WTC11 (cell line): ENCODE measurements around the gene MACROD2. TPM values are rescaled to one million over a fixed set of nuclear protein-coding genes. Genes with fewer than 3 reads are reported as not detected.

ENCODE experiments used
- ATAC-seq: fragments of 200-7000 bp; cut with Tn5 transposase; 2 replicates; pipeline ENCODE4 v1.10.0; 2021; ENCODE audit warnings: mild to moderate bottlenecking, moderate library complexity
- CTCF ChIA-PET: fragments of 300-600 bp; sonication (Branson Sonifier 250); formaldehyde crosslinking; loops from one replicate; lab custom pipeline; 2021; ENCODE audit warnings: antibody characterized with exemption; lab: Charles Lee
- POLR2A ChIA-PET: fragments of 350-600 bp; sonication (Branson Sonifier 250); formaldehyde crosslinking; loops from one replicate; lab custom pipeline; 2021; ENCODE audit warnings: antibody characterized with exemption; lab: Charles Lee
- DNase-seq: peaks from one replicate; pipeline ENCODE4 v3.0.0; 2021; ENCODE audit warnings: low spot score
- H3K27ac Mint-ChIP-seq: 2 replicates; pipeline ENCODE4 v1.8.0; 2021; ENCODE audit warnings: mixed read lengths
- H3K27me3 Mint-ChIP-seq: 2 replicates; pipeline ENCODE4 v1.8.0; 2021; ENCODE audit warnings: low read depth, mild to moderate bottlenecking, moderate library complexity, mixed read lengths
- H3K36me3 Mint-ChIP-seq: 2 replicates; pipeline ENCODE4 v1.8.0; 2021; ENCODE audit warnings: mixed read lengths
- H3K4me1 Mint-ChIP-seq: 2 replicates; pipeline ENCODE4 v1.8.0; 2022; ENCODE audit warnings: mixed read lengths
- H3K4me3 Mint-ChIP-seq: 2 replicates; pipeline ENCODE4 v1.8.0; 2021; ENCODE audit warnings: mild to moderate bottlenecking, moderate library complexity, mixed read lengths
- H3K9me3 Mint-ChIP-seq: 2 replicates; pipeline ENCODE4 v1.8.0; 2021; ENCODE audit warnings: mixed read lengths
- ATF2 ChIP-seq: sonication (generic); formaldehyde crosslinking; IDR thresholded peaks from 2 replicates; pipeline ENCODE4 v1.8.1; 2022; ENCODE audit warnings: low read depth, missing genetic modification reagents, borderline replicate concordance
- ATF6 ChIP-seq: sonication (generic); formaldehyde crosslinking; IDR thresholded peaks from 2 replicates; pipeline ENCODE4 v1.8.1; 2023; ENCODE audit warnings: mild to moderate bottlenecking, missing genetic modification reagents
- CREB1 ChIP-seq: sonication (generic); formaldehyde crosslinking; IDR thresholded peaks from 2 replicates; pipeline ENCODE4 v1.8.0; 2023; ENCODE audit warnings: mild to moderate bottlenecking, missing genetic modification reagents
- CREM ChIP-seq: sonication (generic); formaldehyde crosslinking; IDR thresholded peaks from 2 replicates; pipeline ENCODE4 v1.8.1; 2022; ENCODE audit warnings: mild to moderate bottlenecking, missing genetic modification reagents, moderate library complexity
- CTCF ChIP-seq: fragments of 200-600 bp; IDR thresholded peaks from 2 replicates; pipeline ENCODE4 v1.8.0; 2022; ENCODE audit warnings: antibody characterized with exemption
- E2F1 ChIP-seq: sonication (generic); formaldehyde crosslinking; IDR thresholded peaks from 2 replicates; pipeline ENCODE4 v1.8.0; 2022; ENCODE audit warnings: mild to moderate bottlenecking, missing genetic modification reagents
- E2F5 ChIP-seq: sonication (generic); formaldehyde crosslinking; IDR thresholded peaks from 2 replicates; pipeline ENCODE4 v1.8.1; 2022; ENCODE audit warnings: mild to moderate bottlenecking, moderate library complexity, missing genetic modification reagents
- ELF4 ChIP-seq: sonication (generic); formaldehyde crosslinking; IDR thresholded peaks from 2 replicates; pipeline ENCODE4 v1.8.1; 2022; ENCODE audit warnings: low read depth, mild to moderate bottlenecking, moderate library complexity, missing genetic modification reagents
- ETV6 ChIP-seq: sonication (generic); formaldehyde crosslinking; IDR thresholded peaks from 2 replicates; pipeline ENCODE4 v1.8.1; 2022; ENCODE audit warnings: mild to moderate bottlenecking, missing genetic modification reagents
- FOXJ3 ChIP-seq: sonication (generic); formaldehyde crosslinking; IDR thresholded peaks from 2 replicates; pipeline ENCODE4 v1.9.0; 2021; ENCODE audit warnings: missing genetic modification reagents, mild to moderate bottlenecking, borderline replicate concordance
- HMGA2 ChIP-seq: fragments of 250-450 bp; sonication (Bioruptor Pico); IDR thresholded peaks from 2 replicates; pipeline ENCODE4 v1.4.0; 2021; ENCODE audit warnings: mild to moderate bottlenecking, moderate library complexity
- MLX ChIP-seq: sonication (generic); formaldehyde crosslinking; IDR thresholded peaks from 2 replicates; pipeline ENCODE4 v1.8.1; 2023; ENCODE audit warnings: mild to moderate bottlenecking, missing genetic modification reagents, moderate library complexity
- NFYB ChIP-seq: sonication (generic); formaldehyde crosslinking; conservative IDR thresholded peaks from 2 replicates; pipeline ENCODE4 v1.8.0; 2022; ENCODE audit warnings: low read depth, missing genetic modification reagents
- NR3C1 ChIP-seq: sonication (generic); formaldehyde crosslinking; conservative IDR thresholded peaks from 2 replicates; pipeline ENCODE4 v1.8.1; 2023; ENCODE audit warnings: low read depth, mild to moderate bottlenecking, missing genetic modification reagents
- SMAD3 ChIP-seq: sonication (generic); formaldehyde crosslinking; IDR thresholded peaks from 2 replicates; pipeline ENCODE4 v1.8.0; 2022; ENCODE audit warnings: missing genetic modification reagents, mild to moderate bottlenecking, borderline replicate concordance
- USF1 ChIP-seq: sonication (generic); formaldehyde crosslinking; IDR thresholded peaks from 2 replicates; pipeline ENCODE4 v1.8.0; 2022; ENCODE audit warnings: mild to moderate bottlenecking, missing genetic modification reagents
- ZMAT4 ChIP-seq: fragments of 250-450 bp; sonication (Bioruptor Pico); IDR thresholded peaks from 2 replicates; pipeline ENCODE4 v1.9.0; 2021; ENCODE audit warnings: mild to moderate bottlenecking
- ZNF396 ChIP-seq: fragments of 250-450 bp; sonication (Bioruptor Pico); IDR thresholded peaks from 2 replicates; pipeline ENCODE4 v1.8.0; 2021; ENCODE audit warnings: mild to moderate bottlenecking, moderate library complexity, borderline replicate concordance
- ZNF423 ChIP-seq: fragments of 250-450 bp; sonication (Bioruptor Pico); IDR thresholded peaks from 2 replicates; pipeline ENCODE4 v2.1.2; 2022; ENCODE audit warnings: mild to moderate bottlenecking, moderate library complexity
- total RNA-seq: library from RNA; stranded (reverse); gene quantifications from 3 replicates; pipeline ENCODE4 v1.2.3, GENCODE V29; 2021

Gene MACROD2
- total RNA-seq, 1 experiment from 2014 or later: 4.1 TPM

GRCh38 chr20:15059438-15059837 lies 1064.1 kb downstream of the MACROD2 start:
- H3K27ac Mint-ChIP-seq: no peak overlapping the region
- H3K36me3 Mint-ChIP-seq: no peaks in the 10 kb centered on the region
- no peaks in the 10 kb centered on the region for H3K9me3 Mint-ChIP-seq
- ChIA-PET CTCF (no interaction called here), POLR2A (no interaction called here)
- TF ChIP-seq E2F5 (CRISPR knock-in tag) (no peak), ZNF396 (CRISPR knock-in tag) (no peak), ATF2 (no peak), ATF6 (CRISPR knock-in tag) (no peak), FOXJ3 (no peak), USF1 (CRISPR knock-in tag) (no peak), NFYB (no peak), NR3C1 (CRISPR knock-in tag) (no peak), SMAD3 (no peak), CREB1 (no peak), HMGA2 (CRISPR knock-in tag) (no peak), MLX (CRISPR knock-in tag) (no peak), ELF4 (CRISPR knock-in tag) (no peak), ETV6 (CRISPR knock-in tag) (no peak), E2F1 (CRISPR knock-in tag) (no peak), ZNF423 (CRISPR knock-in tag) (no peak), CTCF (no peak), CREM (CRISPR knock-in tag) (no peak), ZMAT4 (CRISPR knock-in tag) (no peak)
- ATAC-seq (no peak), DNase-seq (no peak)
- H3K27me3 Mint-ChIP-seq: no peaks in the 10 kb centered on the region
- H3K4me1 Mint-ChIP-seq: peaks cover 13% of the 10 kb centered on the region
- H3K4me3 Mint-ChIP-seq: no peak overlapping the region
